Measurements from ENCODE around the gene FRYL.

The FRYL gene

GRCh38 chr4:48756689-48757220, 23.3 kb downstream of the FRYL start:
- TF ChIP-seq POLR2AphosphoS5 (IDR thresholded peaks at IDR 0.05; ENCODE audit: low read depth, low read length) = no peak
- no peak for TF ChIP-seq TAF1 (IDR thresholded peaks at IDR 0.05; ENCODE audit: borderline replicate concordance, insufficient read depth, low read length)
- TF ChIP-seq SIN3A (IDR thresholded peaks at IDR 0.05; ENCODE audit: borderline replicate concordance, insufficient read depth, low read length) = no peak
- no peak for TF ChIP-seq FOXP2 (optimal IDR thresholded peaks at IDR 0.05; ENCODE audit: borderline replicate concordance, extremely low read depth, extremely low read length, insufficient read depth)
- no peak for TF ChIP-seq REST (IDR thresholded peaks at IDR 0.05; ENCODE audit: insufficient read depth in 1 of 2, low read depth in 2 of 2, low read length in 2 of 2)

GRCh38 chr4:48755281-48755680, 24.8 kb downstream of the FRYL start:
- TF ChIP-seq TAF1 (IDR thresholded peaks at IDR 0.05; ENCODE audit: borderline replicate concordance, insufficient read depth, low read length) (no peak), FOXP2 (optimal IDR thresholded peaks at IDR 0.05; ENCODE audit: borderline replicate concordance, extremely low read depth, extremely low read length, insufficient read depth) (no peak), POLR2AphosphoS5 (IDR thresholded peaks at IDR 0.05; ENCODE audit: low read depth, low read length) (no peak), REST (IDR thresholded peaks at IDR 0.05; ENCODE audit: insufficient read depth in 1 of 2, low read depth in 2 of 2, low read length in 2 of 2) (no peak), SIN3A (IDR thresholded peaks at IDR 0.05; ENCODE audit: borderline replicate concordance, insufficient read depth, low read length) (no peak)

GRCh38 chr4:48753159-48753558, 26.9 kb downstream of the FRYL start:
- no peak for TF ChIP-seq REST (IDR thresholded peaks at IDR 0.05; ENCODE audit: insufficient read depth in 1 of 2, low read depth in 2 of 2, low read length in 2 of 2)
- no peak for TF ChIP-seq POLR2AphosphoS5 (IDR thresholded peaks at IDR 0.05; ENCODE audit: low read depth, low read length)
- TF ChIP-seq SIN3A (IDR thresholded peaks at IDR 0.05; ENCODE audit: borderline replicate concordance, insufficient read depth, low read length) = no peak
- no peak for TF ChIP-seq FOXP2 (optimal IDR thresholded peaks at IDR 0.05; ENCODE audit: borderline replicate concordance, extremely low read depth, extremely low read length, insufficient read depth)
- TF ChIP-seq TAF1 (IDR thresholded peaks at IDR 0.05; ENCODE audit: borderline replicate concordance, insufficient read depth, low read length) = no peak

GRCh38 chr4:48752726-48753125, 27.4 kb downstream of the FRYL start:
- TF ChIP-seq FOXP2 (optimal IDR thresholded peaks at IDR 0.05; ENCODE audit: borderline replicate concordance, extremely low read depth, extremely low read length, insufficient read depth) (no peak), TAF1 (IDR thresholded peaks at IDR 0.05; ENCODE audit: borderline replicate concordance, insufficient read depth, low read length) (no peak), POLR2AphosphoS5 (IDR thresholded peaks at IDR 0.05; ENCODE audit: low read depth, low read length) (no peak), REST (IDR thresholded peaks at IDR 0.05; ENCODE audit: insufficient read depth in 1 of 2, low read depth in 2 of 2, low read length in 2 of 2) (no peak), SIN3A (IDR thresholded peaks at IDR 0.05; ENCODE audit: borderline replicate concordance, insufficient read depth, low read length) (no peak)

- TF ChIP-seq SIN3A (IDR thresholded peaks at IDR 0.05; ENCODE audit: borderline replicate concordance, insufficient read depth, low read length) = no peak
- no peak for TF ChIP-seq REST (IDR thresholded peaks at IDR 0.05; ENCODE audit: insufficient read depth in 1 of 2, low read depth in 2 of 2, low read length in 2 of 2)
- TF ChIP-seq TAF1 (IDR thresholded peaks at IDR 0.05; ENCODE audit: borderline replicate concordance, insufficient read depth, low read length) = no peak
- TF ChIP-seq POLR2AphosphoS5 (IDR thresholded peaks at IDR 0.05; ENCODE audit: low read depth, low read length) = no peak
- no peak for TF ChIP-seq FOXP2 (optimal IDR thresholded peaks at IDR 0.05; ENCODE audit: borderline replicate concordance, extremely low read depth, extremely low read length, insufficient read depth)
Observed at GRCh38 chr4:48752246-48752645, 27.8 kb downstream of the FRYL start.
